ENCODE results near the gene EDN3.

The EDN3 gene

GRCh38 chr20:59269411-59270025, 30.9 kb upstream of the EDN3 start:
- TF ChIP-seq REST (IDR thresholded peaks at IDR 0.05; ENCODE audit: insufficient read depth in 1 of 2, low read depth in 2 of 2, low read length in 2 of 2) (no peak), TAF1 (IDR thresholded peaks at IDR 0.05; ENCODE audit: borderline replicate concordance, insufficient read depth, low read length) (no peak), FOXP2 (optimal IDR thresholded peaks at IDR 0.05; ENCODE audit: borderline replicate concordance, extremely low read depth, extremely low read length, insufficient read depth) (no peak), SIN3A (IDR thresholded peaks at IDR 0.05; ENCODE audit: borderline replicate concordance, insufficient read depth, low read length) (no peak)

GRCh38 chr20:59270380-59270779, 30.0 kb upstream of the EDN3 start:
- no peak for TF ChIP-seq POLR2AphosphoS5 (IDR thresholded peaks at IDR 0.05; ENCODE audit: low read depth, low read length)
- TF ChIP-seq FOXP2 (optimal IDR thresholded peaks at IDR 0.05; ENCODE audit: borderline replicate concordance, extremely low read depth, extremely low read length, insufficient read depth), result no peak
- no peak for TF ChIP-seq REST (IDR thresholded peaks at IDR 0.05; ENCODE audit: insufficient read depth in 1 of 2, low read depth in 2 of 2, low read length in 2 of 2)
- no peak for TF ChIP-seq TAF1 (IDR thresholded peaks at IDR 0.05; ENCODE audit: borderline replicate concordance, insufficient read depth, low read length)
- no peak for TF ChIP-seq SIN3A (IDR thresholded peaks at IDR 0.05; ENCODE audit: borderline replicate concordance, insufficient read depth, low read length)

GRCh38 chr20:59273739-59274357, 26.6 kb upstream of the EDN3 start:
- no peak for TF ChIP-seq SIN3A (IDR thresholded peaks at IDR 0.05; ENCODE audit: borderline replicate concordance, insufficient read depth, low read length)
- TF ChIP-seq POLR2AphosphoS5 (IDR thresholded peaks at IDR 0.05; ENCODE audit: low read depth, low read length), result no peak
- no peak for TF ChIP-seq REST (IDR thresholded peaks at IDR 0.05; ENCODE audit: insufficient read depth in 1 of 2, low read depth in 2 of 2, low read length in 2 of 2)
- peak; percentile 20 for TF ChIP-seq FOXP2 (optimal IDR thresholded peaks at IDR 0.05; ENCODE audit: borderline replicate concordance, extremely low read depth, extremely low read length, insufficient read depth)
- no peak for TF ChIP-seq TAF1 (IDR thresholded peaks at IDR 0.05; ENCODE audit: borderline replicate concordance, insufficient read depth, low read length)

GRCh38 chr20:59276938-59277337, 23.5 kb upstream of the EDN3 start:
- TF ChIP-seq REST (IDR thresholded peaks at IDR 0.05; ENCODE audit: insufficient read depth in 1 of 2, low read depth in 2 of 2, low read length in 2 of 2) (no peak), TAF1 (IDR thresholded peaks at IDR 0.05; ENCODE audit: borderline replicate concordance, insufficient read depth, low read length) (no peak), FOXP2 (optimal IDR thresholded peaks at IDR 0.05; ENCODE audit: borderline replicate concordance, extremely low read depth, extremely low read length, insufficient read depth) (no peak), POLR2AphosphoS5 (IDR thresholded peaks at IDR 0.05; ENCODE audit: low read depth, low read length) (no peak), SIN3A (IDR thresholded peaks at IDR 0.05; ENCODE audit: borderline replicate concordance, insufficient read depth, low read length) (no peak)
